OCI-LY7 (cell line): ENCODE measurements around the gene ARID5B.

ENCODE experiments used
- EZH2phosphoT487 ChIP-seq: fragments of 200-600 bp; sonication (generic); IDR thresholded peaks from 2 replicates; pipeline ENCODE4 v1.6.1; 2018; ENCODE audit warnings: low read depth, borderline replicate concordance, mild to moderate bottlenecking, mixed run types, antibody characterized with exemption, low read length, moderate library complexity, mixed read lengths
- TF ChIP-seq, protein P1 (sequence below): fragments of 200-600 bp; sonication (generic); conservative IDR thresholded peaks from 2 replicates; pipeline ENCODE4 v1.5.1; 2014; ENCODE audit warnings: mild to moderate bottlenecking, antibody characterized with exemption, low read length, moderate library complexity, mixed read lengths

DNA sequence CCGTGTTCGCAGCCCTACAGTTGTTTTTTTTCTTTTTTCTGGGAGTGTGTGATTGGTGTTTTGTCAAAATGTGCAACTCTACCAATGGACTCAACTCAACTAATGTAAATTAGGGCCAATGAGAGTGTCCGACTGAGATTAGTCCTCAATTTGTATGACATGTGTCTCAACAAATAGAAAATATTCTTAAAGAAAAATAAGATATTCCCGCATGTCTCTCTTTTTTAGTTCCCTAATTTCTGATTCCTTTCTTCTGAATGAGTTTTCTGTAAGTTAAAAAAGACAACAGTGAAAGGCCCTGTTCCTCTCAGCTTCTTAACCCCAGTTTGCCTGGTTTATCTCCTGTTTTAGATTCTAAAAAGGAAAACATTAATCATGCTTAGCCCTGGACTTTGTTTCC, 61.5 kb downstream of the ARID5B start:
- TF ChIP-seq, protein P1, sequence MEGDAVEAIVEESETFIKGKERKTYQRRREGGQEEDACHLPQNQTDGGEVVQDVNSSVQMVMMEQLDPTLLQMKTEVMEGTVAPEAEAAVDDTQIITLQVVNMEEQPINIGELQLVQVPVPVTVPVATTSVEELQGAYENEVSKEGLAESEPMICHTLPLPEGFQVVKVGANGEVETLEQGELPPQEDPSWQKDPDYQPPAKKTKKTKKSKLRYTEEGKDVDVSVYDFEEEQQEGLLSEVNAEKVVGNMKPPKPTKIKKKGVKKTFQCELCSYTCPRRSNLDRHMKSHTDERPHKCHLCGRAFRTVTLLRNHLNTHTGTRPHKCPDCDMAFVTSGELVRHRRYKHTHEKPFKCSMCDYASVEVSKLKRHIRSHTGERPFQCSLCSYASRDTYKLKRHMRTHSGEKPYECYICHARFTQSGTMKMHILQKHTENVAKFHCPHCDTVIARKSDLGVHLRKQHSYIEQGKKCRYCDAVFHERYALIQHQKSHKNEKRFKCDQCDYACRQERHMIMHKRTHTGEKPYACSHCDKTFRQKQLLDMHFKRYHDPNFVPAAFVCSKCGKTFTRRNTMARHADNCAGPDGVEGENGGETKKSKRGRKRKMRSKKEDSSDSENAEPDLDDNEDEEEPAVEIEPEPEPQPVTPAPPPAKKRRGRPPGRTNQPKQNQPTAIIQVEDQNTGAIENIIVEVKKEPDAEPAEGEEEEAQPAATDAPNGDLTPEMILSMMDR: no peak
- no peak for TF ChIP-seq EZH2phosphoT487
